Stimulated activated CD8-positive, alpha-beta memory T cell treated with anti-CD3 and anti-CD28 coated beads, Interleukin-7, amount 100 ng/mL, for 24 hours (primary cell): ENCODE data around the gene SREK1IP1.

Source experiments
- DNase-seq: peaks from one replicate; pipeline ENCODE4 v3.0.0-alpha.2; 2020; ENCODE audit warnings: low read depth

Gene SREK1IP1

DNA sequence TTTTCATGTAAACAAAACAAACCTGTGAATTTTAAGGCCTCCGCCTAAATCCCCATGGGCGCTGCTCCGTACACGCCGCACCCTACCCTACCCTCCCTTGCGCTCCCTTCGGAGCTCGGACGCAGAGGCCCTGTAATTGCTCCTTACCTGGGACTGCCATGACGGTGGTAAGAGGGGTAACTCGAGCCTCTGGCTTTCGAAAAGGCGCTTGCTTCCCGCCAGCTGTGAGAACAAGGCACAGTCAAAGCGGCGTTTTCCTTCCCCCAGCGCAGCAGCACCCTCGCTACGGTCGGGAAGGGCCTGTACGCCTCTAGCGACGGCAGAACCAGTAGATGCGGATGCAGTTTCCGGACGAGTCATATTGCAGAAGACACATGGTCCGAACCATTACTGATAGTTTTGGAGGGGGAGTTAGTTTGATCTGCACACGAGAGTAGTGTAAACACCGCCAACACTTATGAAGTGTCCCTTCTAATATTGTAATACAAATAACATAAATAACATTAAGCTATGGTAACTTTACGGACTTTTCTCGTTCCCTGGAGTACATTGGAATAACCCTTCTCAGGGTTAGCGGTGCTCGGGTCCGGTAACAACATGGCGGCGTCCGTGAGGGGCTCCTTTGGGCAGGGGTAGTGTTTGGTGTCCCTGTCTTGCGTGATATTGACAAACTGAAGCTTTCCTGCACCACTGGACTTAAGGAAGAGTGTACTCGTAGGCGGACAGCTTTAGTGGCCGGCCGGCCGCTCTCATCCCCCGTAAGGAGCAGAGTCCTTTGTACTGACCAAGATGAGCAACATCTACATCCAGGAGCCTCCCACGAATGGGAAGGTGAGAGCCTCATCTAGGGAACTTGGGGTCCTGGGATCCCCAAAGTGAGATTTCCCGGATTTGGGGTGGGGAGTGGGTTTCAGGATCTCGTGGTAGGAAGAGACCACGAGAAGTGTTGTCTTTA is at the start of gene SREK1IP1, which contains the start of gene CWC27:
Gene SREK1IP1 (minus strand): TSS at position 334 of the 955 bp plus-strand sequence. CDS start 174 bp downstream, at position 160.
Gene CWC27 (plus strand): TSS at position 573 of the 955 bp plus-strand sequence. CDS start 217 bp downstream, at position 790.
- DNase-seq: peak; percentile 62

DNA sequence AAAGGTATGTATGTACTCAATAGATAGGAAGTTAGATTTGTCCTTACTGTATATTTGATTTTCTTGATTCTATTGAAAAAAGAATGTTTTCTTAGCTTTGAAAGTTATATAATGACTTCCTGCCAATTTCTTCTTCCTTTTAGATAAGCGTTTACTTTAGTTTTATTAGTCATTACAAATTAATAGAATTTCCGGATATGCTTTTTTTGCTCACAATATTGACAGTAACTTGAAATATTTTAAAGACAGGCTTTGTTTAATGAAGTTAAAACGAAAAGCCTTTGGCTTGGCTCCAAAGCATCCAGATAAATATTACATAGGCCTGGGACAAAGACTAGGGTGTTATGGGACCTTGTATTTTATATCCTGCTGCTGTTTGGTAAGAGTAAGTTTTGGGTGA is 49.8 kb upstream of the SREK1IP1 start:
- no peak for DNase-seq

DNA sequence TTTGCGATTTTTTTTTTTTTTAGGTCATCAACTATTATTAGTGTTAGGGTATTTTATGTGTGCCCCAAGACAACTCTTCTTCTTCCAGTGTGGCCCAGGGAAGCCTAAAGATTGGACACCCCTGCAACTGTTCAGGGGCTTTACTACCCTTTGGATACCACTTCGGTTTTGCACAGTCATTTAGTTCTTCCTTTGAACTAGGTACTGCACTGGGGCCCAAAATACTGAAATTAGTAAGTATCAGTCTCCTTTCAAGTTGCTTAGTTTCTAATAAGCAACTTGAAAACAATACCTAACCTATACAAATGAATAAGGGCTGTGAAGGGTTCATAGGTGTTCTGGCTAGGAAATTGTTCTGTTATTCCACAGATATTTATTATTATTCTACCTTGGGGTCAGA is 45.6 kb upstream of the SREK1IP1 start:
- no peak for DNase-seq

DNA sequence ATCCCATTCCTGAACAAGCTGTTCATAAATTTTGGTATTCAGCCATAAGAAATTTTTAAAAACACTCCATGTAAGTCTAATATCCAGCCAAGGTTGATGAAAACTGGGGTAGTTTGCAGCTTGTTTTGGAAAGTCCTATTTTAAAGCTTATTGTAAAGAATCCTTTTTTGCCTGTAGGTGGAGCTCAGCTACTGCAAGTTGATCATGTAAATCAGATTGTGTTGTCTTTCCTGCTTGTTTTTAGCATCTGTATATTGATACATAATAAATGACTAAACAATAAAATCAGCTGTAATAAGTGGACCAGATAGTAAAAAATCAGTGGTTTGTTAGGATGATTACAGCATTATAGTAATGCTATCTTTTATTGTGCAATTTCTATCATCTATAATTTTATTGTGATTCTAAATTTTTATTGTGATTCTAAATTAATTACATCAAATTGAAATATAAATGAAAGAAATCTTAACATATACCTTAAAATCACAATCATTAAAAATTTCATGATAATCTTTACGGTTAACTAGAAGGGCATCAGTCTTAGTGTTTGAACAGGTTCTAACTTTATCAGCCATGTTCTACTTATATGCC is 42.7 kb upstream of the SREK1IP1 start:
- no peak for DNase-seq

DNA sequence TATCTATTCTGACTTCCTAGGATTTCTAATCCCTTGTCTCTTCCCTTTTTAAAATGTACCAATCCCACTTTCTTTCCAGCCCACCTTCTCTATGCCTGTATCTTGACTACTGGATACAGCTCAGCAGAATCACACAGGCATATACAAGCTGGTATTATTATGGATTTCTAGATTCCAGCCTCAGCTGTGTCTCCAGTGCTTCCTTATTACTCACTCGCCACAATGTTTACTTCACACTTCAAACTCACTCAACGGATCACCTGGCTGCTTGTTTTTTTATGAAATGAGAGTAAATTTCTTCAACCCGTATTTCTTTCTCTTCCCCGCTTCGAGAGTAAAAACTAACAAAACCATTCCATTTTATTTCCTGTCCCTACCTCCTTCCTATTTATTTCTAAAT is 39.0 kb upstream of the SREK1IP1 start:
- no peak for DNase-seq

DNA sequence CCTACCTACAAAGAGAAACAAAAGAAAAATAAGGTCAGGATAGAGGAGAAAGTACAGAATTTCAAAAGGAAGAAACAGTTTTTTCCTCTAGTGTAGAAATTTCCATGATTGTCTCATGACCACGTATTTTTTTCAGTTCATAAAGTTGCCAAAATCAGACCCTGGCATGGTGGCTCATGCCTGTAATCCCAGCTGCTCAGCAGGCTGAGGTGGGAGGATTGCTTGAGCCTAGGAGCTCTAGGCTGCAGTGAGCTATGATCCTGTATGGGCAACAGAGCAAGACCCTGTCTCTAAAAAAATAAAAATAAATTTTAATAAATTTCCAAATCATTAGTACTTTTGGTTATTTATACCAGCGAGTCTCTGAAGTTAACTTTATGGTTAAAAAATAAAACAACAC is 38.0 kb upstream of the SREK1IP1 start:
- DNase-seq: no peak

DNA sequence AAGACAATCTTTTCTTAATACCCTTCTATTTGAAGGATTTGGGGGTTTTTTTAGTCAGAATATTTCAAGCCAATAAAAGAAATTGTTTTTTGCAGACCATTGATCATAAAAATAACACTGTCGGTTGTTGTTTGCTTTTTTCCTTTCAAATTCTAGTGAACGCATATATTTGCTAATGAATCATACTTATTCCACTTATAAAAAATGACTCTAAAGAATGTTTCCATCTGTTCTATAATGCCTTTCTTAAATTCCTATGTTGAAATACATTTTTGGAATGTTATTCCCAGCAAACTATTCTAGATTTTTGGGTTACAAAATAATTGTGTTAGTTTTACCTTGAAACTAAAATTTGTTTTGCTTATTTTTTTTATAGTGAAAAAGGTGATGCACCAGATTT is 32.4 kb upstream of the SREK1IP1 start:
- no peak for DNase-seq

DNA sequence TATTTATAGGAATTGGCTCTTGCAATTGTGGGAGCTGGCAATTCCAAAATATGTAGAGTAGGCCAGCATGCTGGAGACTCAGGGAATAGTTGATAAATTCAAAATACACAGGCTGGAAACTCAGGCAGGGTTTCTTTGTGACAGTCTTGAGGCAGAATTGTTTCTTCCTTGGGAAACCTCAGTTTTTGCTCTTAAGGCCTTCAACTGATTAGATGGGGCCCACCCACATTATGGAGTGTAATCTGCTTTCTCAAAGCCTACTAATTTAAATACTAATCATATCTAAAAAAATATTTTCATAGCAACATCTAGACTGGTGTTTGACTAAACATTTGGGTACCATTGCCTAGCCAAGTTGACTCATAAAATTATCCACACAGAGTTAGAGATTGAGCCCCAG is 27.8 kb upstream of the SREK1IP1 start:
- DNase-seq: no peak

DNA sequence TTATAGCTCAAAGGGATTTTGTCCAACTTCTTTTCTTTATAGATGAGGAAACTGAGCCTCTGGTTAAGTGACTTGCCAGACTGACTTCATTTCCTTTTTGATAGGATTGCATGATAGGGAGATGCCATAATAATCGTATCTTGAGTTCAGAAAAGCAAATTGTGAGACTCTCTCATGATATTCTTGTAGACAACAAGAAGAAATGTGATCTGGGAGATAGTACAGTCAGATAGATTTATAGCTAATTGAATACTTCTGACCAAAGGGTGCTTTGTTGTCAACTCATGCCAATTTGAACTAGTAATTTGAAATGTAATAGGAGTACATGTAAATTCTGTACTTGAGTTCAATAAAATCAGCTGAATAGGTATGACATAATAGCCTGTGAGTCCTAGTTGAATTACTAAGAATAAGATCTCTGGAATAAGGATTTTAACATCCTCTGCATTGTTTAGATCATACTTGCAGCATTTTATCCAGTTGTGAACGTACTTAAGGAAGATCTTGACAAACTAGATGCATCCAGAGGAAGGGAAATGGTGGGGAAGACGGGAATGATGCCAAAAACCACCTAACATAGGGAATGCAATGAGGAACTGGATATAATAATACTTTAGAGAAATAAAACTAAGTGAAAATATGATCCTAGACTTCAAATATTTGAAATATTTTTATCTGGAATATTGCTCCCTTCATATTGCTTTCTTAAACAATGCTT is 25.7 kb upstream of the SREK1IP1 start:
- DNase-seq: no peak

DNA sequence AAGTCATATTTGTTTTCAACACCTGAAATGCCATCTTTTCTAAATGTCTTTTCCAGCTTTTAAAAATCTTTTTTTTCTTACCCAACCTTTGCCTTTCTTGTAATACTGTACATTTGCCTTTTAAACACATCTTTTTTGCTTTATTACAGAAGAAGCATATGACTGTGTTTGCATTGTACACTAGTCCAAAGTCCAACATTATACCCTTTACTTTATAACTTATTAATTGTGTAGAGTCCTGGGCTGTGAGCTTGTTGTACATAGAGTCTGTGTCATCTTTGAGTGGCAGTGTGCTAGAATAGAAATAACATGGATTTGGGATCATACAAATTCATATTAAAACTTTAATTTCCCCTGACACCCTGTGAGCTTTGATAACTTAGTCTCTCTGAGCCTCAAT is 24.0 kb upstream of the SREK1IP1 start:
- no peak for DNase-seq

DNA sequence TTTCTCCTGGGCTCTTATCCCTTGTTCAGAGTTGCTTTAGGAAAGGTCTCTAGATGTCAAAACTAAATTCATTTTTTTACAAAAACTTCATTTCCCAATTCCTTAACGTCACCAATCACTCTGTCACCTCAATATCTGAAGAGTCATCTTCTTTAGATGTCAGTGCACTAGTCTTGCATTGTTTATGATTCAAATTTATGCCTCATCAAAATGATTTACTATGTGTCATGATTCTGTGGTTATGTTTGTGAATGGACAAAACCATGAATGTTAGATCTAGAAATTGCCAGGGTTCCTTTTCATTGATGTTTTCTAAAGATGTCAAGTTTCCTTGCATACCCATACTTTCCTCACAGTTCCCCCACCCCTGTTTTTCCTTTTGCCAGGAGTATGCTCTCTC is 21.7 kb upstream of the SREK1IP1 start:
- no peak for DNase-seq

DNA sequence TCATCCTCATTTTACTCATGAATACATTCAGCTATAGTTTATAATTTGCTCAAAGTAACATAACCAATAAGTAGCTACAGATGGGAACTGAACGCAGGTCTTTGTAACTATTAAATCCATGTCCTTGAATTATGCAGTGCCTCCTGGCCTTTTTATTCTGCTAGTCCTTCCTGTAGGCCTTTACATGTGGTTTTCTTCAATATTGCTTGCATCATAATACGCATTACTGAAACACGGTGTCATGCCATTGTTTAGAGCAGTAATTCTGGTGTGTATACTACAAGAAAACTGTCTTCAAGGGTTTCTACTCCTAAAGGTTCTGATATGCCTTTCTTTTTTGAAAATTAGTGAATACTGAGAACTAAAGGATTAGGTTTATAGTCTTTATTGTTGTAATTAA is 21.0 kb upstream of the SREK1IP1 start:
- no peak for DNase-seq

DNA sequence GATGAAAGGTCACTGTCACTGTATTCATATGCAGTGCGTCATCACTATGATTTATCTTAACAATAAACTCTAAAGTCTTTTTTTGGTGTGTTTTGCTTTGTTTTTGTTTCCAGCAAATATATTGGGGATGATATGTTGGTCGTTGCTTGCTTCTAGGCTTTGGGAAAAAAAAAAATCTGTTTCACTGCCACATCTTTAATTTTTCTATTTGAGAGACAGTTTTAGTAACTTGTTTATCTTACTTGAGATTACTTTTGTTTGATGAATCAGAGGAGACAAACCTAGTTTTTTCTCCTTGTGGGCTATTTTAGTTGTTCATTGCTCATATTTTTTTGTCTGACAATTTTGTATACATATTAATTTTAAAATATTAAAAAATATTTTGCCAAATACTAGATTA is 19.7 kb upstream of the SREK1IP1 start:
- DNase-seq: no peak

DNA sequence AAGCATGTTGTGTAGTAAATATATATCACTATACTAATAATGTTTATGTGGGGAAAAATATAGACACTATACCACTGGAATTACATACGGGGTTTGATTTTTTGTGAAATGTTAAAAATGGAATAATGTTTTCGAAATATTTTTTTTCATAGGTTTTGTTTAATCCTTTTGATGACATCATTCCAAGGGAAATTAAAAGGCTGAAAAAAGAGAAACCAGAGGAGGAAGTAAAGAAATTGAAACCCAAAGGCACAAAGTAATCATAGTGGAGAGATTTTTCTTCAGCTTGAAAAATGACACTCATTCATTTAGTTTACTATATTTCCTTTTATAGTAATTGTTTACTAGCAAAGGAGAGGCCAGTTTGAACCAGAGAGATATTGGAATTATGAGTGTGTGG is 17.9 kb upstream of the SREK1IP1 start:
- DNase-seq: no peak

DNA sequence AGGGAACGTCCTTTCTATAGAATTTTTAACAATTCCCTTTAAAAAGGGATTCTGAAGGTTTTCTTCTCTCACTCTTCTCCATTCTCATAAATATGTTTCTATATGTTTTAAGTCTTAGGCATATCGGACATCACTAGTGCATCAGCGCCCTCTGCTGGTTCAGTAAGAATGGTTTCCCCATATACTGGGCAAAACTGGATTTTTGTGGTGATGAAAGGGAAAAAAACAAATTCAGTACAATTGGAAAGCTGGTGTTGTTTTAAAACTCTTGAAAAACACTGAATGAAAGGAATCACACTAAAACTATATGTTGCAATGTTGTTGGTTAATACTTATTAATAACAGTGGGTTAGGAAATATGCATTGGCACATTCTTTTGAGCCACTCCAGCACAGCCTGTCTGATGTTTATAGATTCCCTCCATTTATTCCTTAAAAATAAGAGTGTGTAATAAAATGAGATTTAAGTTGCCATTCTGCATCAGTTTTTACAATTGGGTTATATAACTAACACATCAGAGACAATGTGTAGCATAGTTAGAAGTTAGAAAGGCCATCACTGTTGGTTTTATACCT is 16.0 kb upstream of the SREK1IP1 start:
- peak; percentile 44 for DNase-seq

DNA sequence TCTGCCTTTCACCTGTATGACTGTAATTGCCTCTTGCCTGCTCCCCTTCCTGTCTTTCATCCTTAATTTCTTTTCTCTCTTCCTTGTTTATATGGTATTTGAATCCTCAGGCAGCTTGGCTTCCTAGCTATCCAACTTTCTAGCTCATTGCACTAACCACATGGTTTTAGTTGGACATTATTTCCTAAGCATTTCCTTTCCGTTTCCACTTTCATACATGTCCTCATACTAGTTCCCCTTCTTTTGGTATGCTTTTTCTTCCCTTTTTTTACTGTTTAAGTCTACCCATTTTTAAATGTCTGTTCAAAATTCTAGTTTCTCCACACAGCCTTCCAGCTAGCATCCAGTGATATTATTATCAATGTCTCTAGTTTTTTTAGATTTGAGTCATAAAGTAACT is 6.8 kb upstream of the SREK1IP1 start:
- DNase-seq: no peak

DNA sequence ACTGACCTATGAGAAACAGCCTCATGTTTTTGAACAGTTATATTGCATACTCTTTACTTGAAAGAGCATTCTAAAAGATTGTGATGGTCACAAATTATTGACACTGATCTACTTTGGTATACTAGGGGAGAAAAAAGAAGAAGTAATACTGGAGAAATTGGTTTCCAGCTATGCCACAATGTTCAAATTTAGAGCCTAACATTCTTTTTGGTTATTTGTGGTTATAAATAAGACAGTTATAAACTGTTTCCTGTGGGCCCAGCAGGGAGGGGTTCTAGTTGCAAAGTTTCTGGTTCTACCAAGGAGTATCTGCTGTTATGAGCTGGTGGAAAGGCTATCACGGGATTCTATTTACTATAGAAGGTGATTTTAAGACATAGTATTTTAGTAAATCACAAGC is 5.0 kb upstream of the SREK1IP1 start:
- no peak for DNase-seq

DNA sequence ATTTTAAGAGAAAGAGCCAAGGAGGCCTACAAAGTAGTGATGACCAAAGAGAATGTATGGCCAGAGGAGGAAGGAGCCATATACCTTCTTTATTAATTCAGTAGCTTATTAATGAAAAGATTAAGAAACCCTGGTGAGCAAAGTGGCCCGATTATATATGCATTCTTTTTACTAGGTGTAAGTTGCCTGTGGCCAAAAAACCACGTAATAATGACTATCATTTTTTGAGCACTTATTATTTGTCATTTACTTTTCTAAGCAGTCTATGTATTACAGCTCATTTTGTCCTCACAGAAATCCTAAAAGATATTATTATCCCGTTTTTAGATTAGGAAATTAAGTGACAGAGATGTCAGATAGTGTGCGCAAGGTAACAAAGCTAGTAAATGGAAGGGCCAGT is 3.2 kb upstream of the SREK1IP1 start:
- DNase-seq: no peak

DNA sequence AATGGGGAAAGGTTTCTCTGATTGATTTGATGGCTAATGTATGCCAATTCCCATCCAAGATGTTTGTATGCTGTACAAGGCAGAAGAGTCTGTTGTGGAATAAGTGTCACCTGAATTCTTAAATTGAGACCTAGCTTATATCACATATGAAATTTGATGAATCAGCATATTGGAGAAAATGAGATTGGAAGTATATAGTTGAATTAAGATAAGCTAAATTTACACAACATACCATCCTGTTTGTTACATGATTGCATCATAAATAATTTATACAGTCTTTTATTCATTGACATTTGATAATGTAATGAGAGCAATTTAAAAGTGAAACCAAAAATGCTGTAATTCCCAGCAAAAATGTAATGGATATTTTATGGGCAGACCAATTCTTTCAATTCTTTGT is 1.4 kb upstream of the SREK1IP1 start:
- no peak for DNase-seq

DNA sequence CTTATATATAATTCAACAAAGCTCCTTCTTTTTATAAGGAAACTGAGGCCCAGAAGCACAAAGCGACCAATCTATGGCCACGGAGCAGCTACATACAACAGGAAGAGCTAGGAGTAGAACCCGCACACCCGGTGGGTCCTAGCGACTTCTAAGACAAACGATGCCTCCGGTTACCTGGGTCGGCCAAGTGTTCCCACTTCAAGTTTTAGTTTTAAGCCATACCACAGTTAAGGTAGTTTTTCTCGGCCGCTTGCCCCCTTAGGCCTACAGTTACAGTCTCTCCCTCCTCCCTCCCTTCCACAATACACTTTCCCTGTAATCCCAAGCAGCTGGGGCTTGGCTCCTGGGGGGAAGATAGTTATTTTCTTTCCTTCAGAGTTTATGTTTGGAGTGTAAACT is 533 bp downstream of the SREK1IP1 start:
- DNase-seq: no peak

DNA sequence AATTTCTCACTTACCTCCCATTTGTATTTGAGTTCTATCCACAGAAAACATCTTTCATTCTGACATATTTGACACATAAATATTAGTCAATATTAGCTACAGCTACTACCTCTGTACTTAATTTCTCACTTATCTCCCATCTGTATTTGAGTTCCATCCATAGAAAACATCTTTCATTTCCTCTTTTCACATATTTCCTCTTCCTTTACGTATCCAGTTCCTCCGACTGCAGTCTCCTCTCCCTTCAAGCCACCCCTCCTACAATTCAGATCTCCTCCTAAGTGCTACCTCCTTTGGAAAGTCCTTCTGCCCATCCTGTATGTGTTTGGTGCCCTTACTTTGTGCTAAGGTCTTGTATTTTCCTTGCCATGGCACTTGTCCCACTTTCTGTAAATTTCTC is 1.6 kb downstream of the SREK1IP1 start:
- no peak for DNase-seq

DNA sequence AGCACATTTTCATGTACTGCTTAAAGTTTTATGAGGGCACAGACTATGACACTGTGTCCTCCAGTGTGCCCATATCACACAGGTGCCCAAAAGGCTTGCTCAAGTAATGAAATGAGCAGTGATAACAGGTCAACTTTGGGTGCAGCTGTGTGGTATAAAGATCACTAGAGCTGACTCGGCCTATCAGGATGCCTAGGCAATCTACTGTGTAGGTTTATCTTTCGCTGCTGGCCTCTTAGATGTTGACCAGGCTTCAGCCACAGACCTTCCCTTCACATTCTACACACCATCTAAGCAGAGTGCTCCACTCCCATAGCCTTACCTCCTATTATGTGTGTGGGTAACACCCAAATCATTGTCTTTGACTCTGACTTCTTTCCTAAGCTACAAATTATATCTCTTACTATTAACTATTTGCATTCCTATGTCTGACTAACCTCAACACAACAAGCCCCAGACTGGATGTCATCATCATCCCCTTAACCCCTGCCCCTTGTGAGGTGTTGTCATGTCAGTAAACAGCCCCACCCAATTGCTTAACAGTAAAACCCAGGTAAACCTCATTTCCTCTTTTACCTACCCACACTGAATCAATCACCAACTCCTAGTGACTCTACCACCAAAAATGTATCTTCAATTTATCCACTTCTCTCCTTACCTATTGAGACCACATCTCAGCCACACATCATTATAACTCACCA is 2.5 kb downstream of the SREK1IP1 start:
- DNase-seq: no peak
